B cell (primary cell): Measurements from ENCODE around the gene MYH10. TPM values are rescaled to one million over a fixed set of nuclear protein-coding genes. Genes with fewer than 3 reads are reported as not detected.

Experiments
- ATAC-seq: fragments of 200-7000 bp; cut with Tn5 transposase; one replicate; pipeline ENCODE4 v1.10.0; 2021; ENCODE audit warnings: low read depth, mild to moderate bottlenecking, moderate number of reproducible peaks, moderate library complexity
- CTCF ChIA-PET: fragments of 350-600 bp; sonication (Branson Sonifier 250); formaldehyde crosslinking; loops from one replicate; lab custom pipeline; 2021; ENCODE audit warnings: antibody characterized with exemption, inconsistent platforms; lab: Charles Lee
- POLR2A ChIA-PET: fragments of 350-600 bp; sonication (Branson Sonifier 250); formaldehyde crosslinking; loops from one replicate; lab custom pipeline; 2021; ENCODE audit warnings: antibody characterized with exemption; lab: Charles Lee
- DNase-seq: peaks from one replicate; pipeline ENCODE4 v3.0.0; 2013
- H2AFZ ChIP-seq: 2 replicates; pipeline ENCODE4 v1.6.1; 2012; ENCODE audit warnings: mild to moderate bottlenecking, low read depth, low read length; ENCODE audit not compliant: insufficient read depth, poor library complexity, severe bottlenecking
- H3K27ac ChIP-seq, 2 donors: 1 replicate in 1 of 2; 2 replicates in 1 of 2; pipeline ENCODE4 v1.5.1; 2012 to 2013; ENCODE audit warnings: low read length in 2 of 2, mild to moderate bottlenecking in 2 of 2, moderate library complexity in 1 of 2
- H3K27me3 ChIP-seq, 4 experiments: fragments of 200-600 bp in 1 of 4; sonication (generic) in 1 of 4; replicated peaks in 1 of 4; 1 replicate in 2 of 4; 2 replicates in 2 of 4; pipeline versions ENCODE4 v1.6.1 to v1.7.0; 2013 to 2016; ENCODE audit warnings: low read length in 3 of 4, mild to moderate bottlenecking in 2 of 4, mixed read lengths in 1 of 4, moderate library complexity in 1 of 4; ENCODE audit not compliant: insufficient read depth in 4 of 4, control insufficient read depth in 3 of 4; ENCODE audit errors: control extremely low read depth in 1 of 4
- H3K36me3 ChIP-seq, 2 experiments: replicated peaks in 1 of 2; 1 replicate in 1 of 2; 2 replicates in 1 of 2; pipeline versions ENCODE4 v1.6.1 to v1.7.1; 2013; ENCODE audit warnings: low read length in 1 of 2; ENCODE audit not compliant: insufficient read depth in 2 of 2, control insufficient read depth in 1 of 2; ENCODE audit errors: control extremely low read depth in 1 of 2, extremely low read depth in 1 of 2
- H3K4me1 ChIP-seq, 2 donors: fragments of 200-600 bp in 1 of 2; sonication (generic) in 1 of 2; 1 replicate in 1 of 2; 2 replicates in 1 of 2; pipeline versions ENCODE4 v1.5.1 to v1.6.1; 2013 to 2017; ENCODE audit warnings: low read length in 2 of 2; ENCODE audit not compliant: control insufficient read depth in 2 of 2, insufficient read depth in 2 of 2
- H3K4me2 ChIP-seq: replicated peaks from 2 replicates; pipeline ENCODE3; 2012; ENCODE audit warnings: mild to moderate bottlenecking, low read depth, low read length; ENCODE audit not compliant: poor library complexity, severe bottlenecking
- H3K4me3 ChIP-seq, 5 experiments: fragments of 200-600 bp in 1 of 5; sonication (generic) in 1 of 5; 1 replicate in 3 of 5; 2 replicates in 2 of 5; pipeline versions ENCODE4 v1.5.1 to v1.7.0; 2011 to 2016; ENCODE audit warnings: low read length in 4 of 5, mild to moderate bottlenecking in 4 of 5, low read depth in 2 of 5, control low read depth in 1 of 5, moderate library complexity in 1 of 5; ENCODE audit not compliant: insufficient read depth in 1 of 5; ENCODE audit errors: control extremely low read depth in 1 of 5, extremely low read depth in 1 of 5
- H3K79me2 ChIP-seq: fragments of 200-600 bp; sonication (generic); one replicate; pipeline ENCODE4 v1.6.0; 2016; ENCODE audit warnings: low read length; ENCODE audit not compliant: control insufficient read depth, insufficient read depth
- H3K9ac ChIP-seq: fragments of 200-600 bp; sonication (generic); 2 replicates; pipeline ENCODE4 v1.6.1; 2017; ENCODE audit warnings: mild to moderate bottlenecking, low read length, moderate library complexity
- H3K9me3 ChIP-seq, 3 donors: one replicate each; pipeline versions ENCODE4 v1.6.1 to v1.7.1; 2013; ENCODE audit warnings: low read length in 2 of 3; ENCODE audit not compliant: control insufficient read depth in 2 of 3, insufficient read depth in 1 of 3; ENCODE audit errors: control extremely low read depth in 1 of 3
- H4K20me1 ChIP-seq: 2 replicates; pipeline ENCODE4 v1.6.0; 2012; ENCODE audit warnings: mild to moderate bottlenecking, low read length; ENCODE audit not compliant: insufficient read depth, control insufficient read depth, poor library complexity, severe bottlenecking
- H3K27ac Mint-ChIP-seq: one replicate; pipeline ENCODE4 v1.8.0; 2021; ENCODE audit warnings: mixed read lengths
- H3K27me3 Mint-ChIP-seq: one replicate; pipeline ENCODE4 v1.8.0; 2021; ENCODE audit warnings: mixed read lengths
- H3K4me1 Mint-ChIP-seq: one replicate; pipeline ENCODE4 v1.8.0; 2021; ENCODE audit warnings: mixed read lengths
- H3K4me3 Mint-ChIP-seq: one replicate; pipeline ENCODE4 v1.8.0; 2021; ENCODE audit warnings: mixed read lengths
- H3K9me3 Mint-ChIP-seq: one replicate; pipeline ENCODE4 v1.8.0; 2022; ENCODE audit warnings: mixed read lengths; ENCODE audit not compliant: insufficient read depth
- EZH2 ChIP-seq: IDR thresholded peaks from 2 replicates; pipeline ENCODE4 v1.6.1; 2012; ENCODE audit warnings: borderline replicate concordance, low read depth, mild to moderate bottlenecking, moderate library complexity, low read length; ENCODE audit not compliant: insufficient read depth, poor library complexity, severe bottlenecking
- WGBS: methylation state at CpG from one replicate; pipeline ENCODE4 v1.1.5; 2013; ENCODE audit warnings: missing lambda C conversion rate; ENCODE audit not compliant: insufficient coverage; 5-methylcytosine and 5-hydroxymethylcytosine counted together
- intact Hi-C: fragments of 100-400 bp; cut with micrococcal nuclease; formaldehyde crosslinking; loops from one replicate; pipeline ENCODE4 v1.10.0; 2022
- polyA plus RNA-seq: library from polyadenylated mRNA; depleted of rRNA; stranded (reverse); fragments of >200 nt; gene quantifications from 2 replicates; pipeline ENCODE4 v1.2.3, GENCODE V29; 2012
- total RNA-seq, 2 donors: library from RNA; stranded (reverse); fragments of 120-200 nt in 1 of 2; gene quantifications; 1 replicate in 1 of 2; 2 replicates in 1 of 2; pipeline versions ENCODE4 v1.2.3 to v1.2.4, GENCODE V29; 2013 to 2022
- TF ChIP-seq, protein P1 (sequence below): fragments of 200-600 bp; IDR thresholded peaks from one replicate; pipeline ENCODE4 v1.8.0; 2022; ENCODE audit warnings: antibody characterized with exemption, mild to moderate bottlenecking

MYH10 gene
- total and polyA plus RNA-seq, 2 donors (not counting 1 experiment from before 2014, with no cell fraction given) = 0.04 to 1.7 TPM

DNA sequence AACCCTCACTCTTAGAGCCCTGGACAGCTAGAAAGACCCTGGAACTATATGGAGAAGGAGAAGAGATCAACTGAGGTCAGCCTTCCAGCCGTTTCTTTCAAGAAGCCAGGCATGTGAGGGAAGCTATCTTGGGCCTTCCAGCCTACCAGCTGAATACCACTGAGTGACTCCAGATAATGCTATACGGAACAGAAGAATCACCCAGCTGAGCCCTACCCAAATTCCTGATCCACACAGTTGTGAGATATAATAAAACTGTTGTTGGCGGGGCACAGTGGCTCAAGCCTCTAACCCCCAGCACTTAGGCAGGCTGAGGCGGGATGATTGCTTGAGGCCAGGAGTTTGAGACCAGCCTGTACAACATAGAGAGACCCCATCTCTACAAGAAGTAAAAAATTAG is 26.2 kb upstream of the MYH10 start:
- Histone ChIP-seq H3K27me3 (peaks cover 0 to 3% (median 0%) of the 10 kb centered on the region in 4 experiments), H3K9ac (no peak overlapping the region), H3K79me2 (no peaks in the 10 kb centered on the region), H3K4me1 (no peaks in the 10 kb centered on the region), H3K4me3 (no peak overlapping the region), H3K36me3 (no peaks in the 10 kb centered on the region), H3K4me2 (no peak overlapping the region), H3K9me3 (peaks cover 0 to 8% (median 0%) of the 10 kb centered on the region in 3 donors), H2AFZ (no peak overlapping the region), H3K27ac (no peak overlapping the region), H4K20me1 (no peaks in the 10 kb centered on the region)
- Mint-ChIP-seq H3K27me3 (peaks cover 18% of the 10 kb centered on the region), H3K9me3 (peaks cover 3% of the 10 kb centered on the region), H3K4me3 (no peak overlapping the region), H3K27ac (no peak overlapping the region), H3K4me1 (no peaks in the 10 kb centered on the region)
- ChIA-PET CTCF (no interaction called here), POLR2A (interaction anchor here (0.5 kb wide), 1 partner anchor 8 kb away, joined by 3 read pairs; no protein-coding TSS in a partner anchor)
- DNase-seq = no peak
- ATAC-seq = no peak
- intact Hi-C loops = no loop called here
- no CpG with 5 or more reads among the region's 4 CpGs for WGBS
- TF ChIP-seq, protein P1, sequence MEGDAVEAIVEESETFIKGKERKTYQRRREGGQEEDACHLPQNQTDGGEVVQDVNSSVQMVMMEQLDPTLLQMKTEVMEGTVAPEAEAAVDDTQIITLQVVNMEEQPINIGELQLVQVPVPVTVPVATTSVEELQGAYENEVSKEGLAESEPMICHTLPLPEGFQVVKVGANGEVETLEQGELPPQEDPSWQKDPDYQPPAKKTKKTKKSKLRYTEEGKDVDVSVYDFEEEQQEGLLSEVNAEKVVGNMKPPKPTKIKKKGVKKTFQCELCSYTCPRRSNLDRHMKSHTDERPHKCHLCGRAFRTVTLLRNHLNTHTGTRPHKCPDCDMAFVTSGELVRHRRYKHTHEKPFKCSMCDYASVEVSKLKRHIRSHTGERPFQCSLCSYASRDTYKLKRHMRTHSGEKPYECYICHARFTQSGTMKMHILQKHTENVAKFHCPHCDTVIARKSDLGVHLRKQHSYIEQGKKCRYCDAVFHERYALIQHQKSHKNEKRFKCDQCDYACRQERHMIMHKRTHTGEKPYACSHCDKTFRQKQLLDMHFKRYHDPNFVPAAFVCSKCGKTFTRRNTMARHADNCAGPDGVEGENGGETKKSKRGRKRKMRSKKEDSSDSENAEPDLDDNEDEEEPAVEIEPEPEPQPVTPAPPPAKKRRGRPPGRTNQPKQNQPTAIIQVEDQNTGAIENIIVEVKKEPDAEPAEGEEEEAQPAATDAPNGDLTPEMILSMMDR = no peak
- no peak for TF ChIP-seq EZH2

GRCh38 chr17:8654822-8655221 is 24.3 kb upstream of the MYH10 start:
- intact Hi-C loops = no loop called here
- H3K4me3 ChIP-seq = no peak overlapping the region
- no peak for TF ChIP-seq EZH2
- TF ChIP-seq, protein P1 = no peak
- H3K4me2 ChIP-seq = no peak overlapping the region
- no peaks in the 10 kb centered on the region for H4K20me1 ChIP-seq
- no peak for ATAC-seq
- peaks cover 3% of the 10 kb centered on the region for H3K9me3 Mint-ChIP-seq
- no peaks in the 10 kb centered on the region for H3K4me1 ChIP-seq
- H3K27me3 ChIP-seq = peaks cover 0 to 10% (median 0%) of the 10 kb centered on the region in 4 experiments
- no peak overlapping the region for H3K4me3 Mint-ChIP-seq
- H3K4me1 Mint-ChIP-seq = no peaks in the 10 kb centered on the region
- ChIA-PET CTCF (no interaction called here), POLR2A (no interaction called here)
- H3K79me2 ChIP-seq = no peaks in the 10 kb centered on the region
- WGBS = 86% methylated on average over 2 of the region's 4 CpGs
- H2AFZ ChIP-seq = no peak overlapping the region
- H3K9ac ChIP-seq = no peak overlapping the region
- H3K27ac Mint-ChIP-seq = no peak overlapping the region
- no peaks in the 10 kb centered on the region for H3K36me3 ChIP-seq
- DNase-seq = no peak
- no peak overlapping the region for H3K27ac ChIP-seq
- peaks cover 21% of the 10 kb centered on the region for H3K27me3 Mint-ChIP-seq
- H3K9me3 ChIP-seq = peaks cover 0 to 4% (median 0%) of the 10 kb centered on the region in 3 donors
